ENCODE data around the gene SMPDL3B.

SMPDL3B gene

GRCh38 chr1:27955076-27955475 is 20.3 kb downstream of the SMPDL3B start:
- Histone ChIP-seq H3K4me1 (ENCODE audit: control insufficient read depth, insufficient read depth, low read length) (no peaks in the 10 kb centered on the region), H3K4me3 (ENCODE audit: low read depth, low read length) (no peak overlapping the region), H3K36me3 (ENCODE audit: control insufficient read depth in 2 of 2, insufficient read depth in 1 of 2, low read length in 2 of 2) (no peaks in the 10 kb centered on the region), H3K27ac (ENCODE audit: extremely low read depth, low read depth, low read length) (no peak overlapping the region), H3K9me3 (ENCODE audit: control insufficient read depth, insufficient read depth, low read depth, low read length) (no peaks in the 10 kb centered on the region)
- TF ChIP-seq ELK4 (IDR thresholded peaks at IDR 0.05; ENCODE audit: borderline replicate concordance, low read depth, low read length), result no peak
- no peak for TF ChIP-seq ZIC2 (tag by site-specific recombination; IDR thresholded peaks at IDR 0.05)
- TF ChIP-seq HOXA7 (CRISPR knock-in tag; IDR thresholded peaks at IDR 0.05; ENCODE audit: borderline replicate concordance), result no peak
- TF ChIP-seq ZNF555 (tag by site-specific recombination; conservative IDR thresholded peaks at IDR 0.05), result no peak
- TF ChIP-seq ZNF114 (tag by site-specific recombination; IDR thresholded peaks at IDR 0.05), result no peak
- no peak for TF ChIP-seq ZNF433 (tag by site-specific recombination; IDR thresholded peaks at IDR 0.05; ENCODE audit: low read depth)
- TF ChIP-seq ZNF19 (tag by site-specific recombination; IDR thresholded peaks at IDR 0.05; ENCODE audit: low read depth), result no peak
- no peak for TF ChIP-seq ZNF157 (tag by site-specific recombination; IDR thresholded peaks at IDR 0.05)
- no peak for TF ChIP-seq ZNF677 (tag by site-specific recombination; IDR thresholded peaks at IDR 0.05)
- no peak for TF ChIP-seq ZNF837 (tag by site-specific recombination; IDR thresholded peaks at IDR 0.05)
- TF ChIP-seq ZNF488 (tag by site-specific recombination; IDR thresholded peaks at IDR 0.05), result no peak
- no peak for TF ChIP-seq ZXDB (tag by site-specific recombination; IDR thresholded peaks at IDR 0.05)
- no peak for TF ChIP-seq PBX3 (CRISPR knock-in tag; IDR thresholded peaks at IDR 0.05)
- no peak for TF ChIP-seq WT1 (tag by site-specific recombination; IDR thresholded peaks at IDR 0.05)
- no peak for TF ChIP-seq ZNF791 (tag by site-specific recombination; IDR thresholded peaks at IDR 0.05)
- no peak for TF ChIP-seq PRDM2 (tag by site-specific recombination; IDR thresholded peaks at IDR 0.05; ENCODE audit: borderline replicate concordance)
- TF ChIP-seq ZBTB48 (tag by site-specific recombination; IDR thresholded peaks at IDR 0.05), result no peak
- TF ChIP-seq ZNF621 (tag by site-specific recombination; IDR thresholded peaks at IDR 0.05), result no peak
- CTCF ChIA-PET, result interaction anchor here (0.6 to 1.9 kb wide), 6 partner anchors 10 to 1069 kb away, joined by 3 to 7 read pairs (median 3); partner anchors contain the start of gene SMPDL3B
- POLR2A ChIA-PET, result no interaction called here

Measured in HEK293 (cell line).